ENCODE results near the gene USP47.

USP47 gene, protein sequence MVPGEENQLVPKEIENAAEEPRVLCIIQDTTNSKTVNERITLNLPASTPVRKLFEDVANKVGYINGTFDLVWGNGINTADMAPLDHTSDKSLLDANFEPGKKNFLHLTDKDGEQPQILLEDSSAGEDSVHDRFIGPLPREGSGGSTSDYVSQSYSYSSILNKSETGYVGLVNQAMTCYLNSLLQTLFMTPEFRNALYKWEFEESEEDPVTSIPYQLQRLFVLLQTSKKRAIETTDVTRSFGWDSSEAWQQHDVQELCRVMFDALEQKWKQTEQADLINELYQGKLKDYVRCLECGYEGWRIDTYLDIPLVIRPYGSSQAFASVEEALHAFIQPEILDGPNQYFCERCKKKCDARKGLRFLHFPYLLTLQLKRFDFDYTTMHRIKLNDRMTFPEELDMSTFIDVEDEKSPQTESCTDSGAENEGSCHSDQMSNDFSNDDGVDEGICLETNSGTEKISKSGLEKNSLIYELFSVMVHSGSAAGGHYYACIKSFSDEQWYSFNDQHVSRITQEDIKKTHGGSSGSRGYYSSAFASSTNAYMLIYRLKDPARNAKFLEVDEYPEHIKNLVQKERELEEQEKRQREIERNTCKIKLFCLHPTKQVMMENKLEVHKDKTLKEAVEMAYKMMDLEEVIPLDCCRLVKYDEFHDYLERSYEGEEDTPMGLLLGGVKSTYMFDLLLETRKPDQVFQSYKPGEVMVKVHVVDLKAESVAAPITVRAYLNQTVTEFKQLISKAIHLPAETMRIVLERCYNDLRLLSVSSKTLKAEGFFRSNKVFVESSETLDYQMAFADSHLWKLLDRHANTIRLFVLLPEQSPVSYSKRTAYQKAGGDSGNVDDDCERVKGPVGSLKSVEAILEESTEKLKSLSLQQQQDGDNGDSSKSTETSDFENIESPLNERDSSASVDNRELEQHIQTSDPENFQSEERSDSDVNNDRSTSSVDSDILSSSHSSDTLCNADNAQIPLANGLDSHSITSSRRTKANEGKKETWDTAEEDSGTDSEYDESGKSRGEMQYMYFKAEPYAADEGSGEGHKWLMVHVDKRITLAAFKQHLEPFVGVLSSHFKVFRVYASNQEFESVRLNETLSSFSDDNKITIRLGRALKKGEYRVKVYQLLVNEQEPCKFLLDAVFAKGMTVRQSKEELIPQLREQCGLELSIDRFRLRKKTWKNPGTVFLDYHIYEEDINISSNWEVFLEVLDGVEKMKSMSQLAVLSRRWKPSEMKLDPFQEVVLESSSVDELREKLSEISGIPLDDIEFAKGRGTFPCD (N-terminal part only)

DNA sequence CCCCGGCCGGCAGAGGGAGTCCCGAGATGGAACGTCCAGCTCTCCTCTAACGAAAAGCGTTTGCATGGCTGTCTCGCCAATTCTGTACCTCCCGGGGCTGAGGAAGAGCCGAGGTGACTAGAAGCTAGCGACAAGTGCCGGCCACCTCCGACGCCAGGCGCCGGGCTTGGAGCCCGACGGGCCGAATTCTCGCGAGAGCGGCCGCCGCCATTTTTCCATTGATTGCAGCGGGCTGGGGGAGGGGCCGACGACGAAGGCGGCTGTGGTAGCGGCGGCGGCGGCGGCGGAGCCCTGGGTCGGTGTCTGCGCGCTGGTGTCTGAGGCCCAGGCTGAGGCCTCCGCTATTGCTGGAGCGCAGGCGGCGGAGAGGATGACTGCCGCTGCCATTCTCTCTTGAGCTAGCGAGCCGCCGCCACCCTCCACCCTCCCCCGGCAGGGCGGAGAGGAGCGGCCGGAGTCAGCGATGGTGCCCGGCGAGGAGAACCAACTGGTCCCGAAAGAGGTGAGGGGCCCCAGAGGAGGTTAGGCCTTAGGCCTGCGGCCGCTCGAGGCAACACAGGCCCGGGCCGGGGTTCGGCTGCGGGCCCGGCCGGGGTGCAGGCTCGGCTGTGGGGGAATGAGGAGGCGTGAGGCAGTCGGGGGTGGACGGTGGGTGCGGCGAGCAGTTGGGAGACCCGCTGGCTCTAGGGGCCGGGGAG lies at the start of gene USP47:
Gene USP47, plus strand, starts transcription at position 250 of the 698 bp plus-strand sequence. Its CDS starts 214 bp downstream, at position 464.
- H3K36me3 ChIP-seq (ENCODE audit: insufficient read depth, low read length) = no peaks in the 10 kb centered on the region
- peak within 1 kb of the TSS; percentile 91 for H3K9ac ChIP-seq (ENCODE audit: low read depth, low read length)
- no peaks in the 10 kb centered on the region for H3K4me1 ChIP-seq (ENCODE audit: insufficient read depth, low read length)
- H3K9me3 ChIP-seq (ENCODE audit: control insufficient read depth, insufficient read depth, low read length) = no peaks in the 10 kb centered on the region

DNA sequence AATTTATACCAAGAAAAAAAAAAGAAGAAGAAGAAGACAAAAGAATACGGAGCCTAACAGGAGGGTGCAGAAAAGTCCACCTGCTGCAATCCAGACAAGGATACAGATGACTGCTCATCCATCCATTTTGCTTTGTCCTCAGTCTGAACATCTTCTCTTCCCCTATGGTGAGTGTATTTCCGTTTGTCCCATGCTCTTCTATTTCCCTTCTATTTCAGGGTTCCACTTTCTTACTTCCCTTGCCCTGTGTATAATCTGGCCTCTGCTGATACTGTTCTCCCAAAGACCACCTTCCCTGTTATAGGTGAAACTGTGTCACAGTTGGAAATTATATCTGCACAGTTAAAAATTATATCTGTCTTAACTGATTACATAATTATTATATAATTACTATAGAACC lies 48.7 kb upstream of the USP47 start:
- Histone ChIP-seq H3K9me3 (ENCODE audit: control insufficient read depth, insufficient read depth, low read length) (no peaks in the 10 kb centered on the region), H3K36me3 (ENCODE audit: insufficient read depth, low read length) (no peaks in the 10 kb centered on the region), H3K9ac (ENCODE audit: low read depth, low read length) (no peak overlapping the region)

DNA sequence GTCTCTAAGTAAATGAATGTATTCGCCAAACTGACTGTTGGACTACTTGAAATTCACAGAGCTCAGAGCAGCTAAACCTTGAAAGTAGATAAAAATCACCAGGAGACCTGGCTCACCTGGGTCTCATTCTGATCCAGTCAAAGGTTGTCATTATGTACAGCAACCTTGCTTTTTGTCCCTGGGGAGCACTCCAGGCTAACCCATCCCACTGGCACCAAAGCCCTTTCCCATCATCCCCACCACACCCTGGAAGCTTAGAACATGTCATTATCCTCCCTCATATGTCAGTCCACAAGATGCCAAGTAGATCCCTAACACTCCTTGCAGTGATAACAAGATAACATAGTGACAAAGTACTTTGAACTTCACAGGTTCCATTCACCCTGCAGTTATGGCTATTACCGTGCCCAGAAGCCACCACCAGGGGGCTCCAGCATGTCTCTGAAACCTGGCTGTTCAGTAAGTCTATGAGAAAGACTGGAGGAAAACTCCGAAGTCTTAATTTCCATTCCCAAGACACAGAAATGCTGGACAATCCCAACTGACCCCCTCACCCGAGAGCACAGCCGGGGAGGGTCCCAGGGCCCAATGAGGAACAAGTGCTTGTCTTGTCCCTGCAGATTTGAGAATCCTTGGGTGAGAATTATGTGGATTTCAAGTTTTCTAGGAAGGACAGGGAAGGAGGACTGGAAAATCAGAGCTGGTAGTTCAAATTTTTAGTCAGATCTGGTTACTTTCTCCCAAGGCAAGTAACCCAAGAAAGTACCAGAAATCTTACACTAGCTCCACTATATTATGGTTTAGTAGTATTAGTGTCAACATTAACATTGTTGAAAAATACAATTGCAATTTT lies 43.0 kb upstream of the USP47 start:
- Histone ChIP-seq H3K9me3 (ENCODE audit: control insufficient read depth, insufficient read depth, low read length) (no peaks in the 10 kb centered on the region), H3K9ac (ENCODE audit: low read depth, low read length) (no peak overlapping the region), H3K36me3 (ENCODE audit: insufficient read depth, low read length) (no peaks in the 10 kb centered on the region), H3K4me1 (ENCODE audit: insufficient read depth, low read length) (no peaks in the 10 kb centered on the region; the same call in 1 of the 2 replicates)

More for the DNA sequence above, 48.7 kb upstream of the USP47 start:
- no peaks in the 10 kb centered on the region for H3K4me1 ChIP-seq (ENCODE audit: insufficient read depth, low read length)

DNA sequence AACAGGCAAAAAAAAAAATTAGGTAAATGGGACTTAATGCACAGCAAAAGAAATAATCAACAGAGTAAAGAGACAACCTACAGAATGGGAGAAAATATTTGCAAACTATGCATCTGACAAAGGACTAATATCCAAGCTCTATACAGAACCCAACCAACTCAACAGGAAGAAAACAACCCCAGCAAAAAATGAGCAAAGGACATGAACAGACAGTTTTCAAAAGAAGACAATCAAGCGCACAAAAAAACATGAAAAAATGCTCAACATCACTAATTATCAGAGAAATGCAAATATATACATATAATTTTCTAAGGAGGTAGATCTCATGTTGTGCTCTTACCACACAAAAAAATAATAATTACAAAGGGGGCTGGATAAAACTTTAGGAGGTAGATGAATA lies 36.5 kb upstream of the USP47 start:
- Histone ChIP-seq H3K9me3 (ENCODE audit: control insufficient read depth, insufficient read depth, low read length) (no peaks in the 10 kb centered on the region), H3K36me3 (ENCODE audit: insufficient read depth, low read length) (no peaks in the 10 kb centered on the region), H3K4me1 (ENCODE audit: insufficient read depth, low read length) (no peaks in the 10 kb centered on the region), H3K9ac (ENCODE audit: low read depth, low read length) (no peak overlapping the region)

DNA sequence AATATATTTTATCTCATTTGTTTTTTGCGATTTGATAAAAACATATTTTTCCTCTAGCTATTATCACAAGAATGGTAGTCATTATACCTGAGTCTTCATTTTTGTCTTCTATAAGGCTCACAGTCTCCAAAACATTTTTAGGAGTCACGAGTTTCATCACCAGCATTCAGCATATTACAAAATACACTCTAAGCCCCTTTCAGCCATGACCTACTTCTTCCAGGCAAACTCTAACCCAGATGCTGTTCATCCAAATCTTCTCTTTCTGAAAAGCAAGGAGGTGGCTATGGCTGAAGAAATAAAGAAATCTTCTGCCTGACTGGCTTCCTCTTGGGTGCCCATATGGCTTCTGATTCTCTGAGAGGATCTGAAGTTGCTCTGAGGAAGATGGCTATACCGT lies 35.7 kb upstream of the USP47 start:
- Histone ChIP-seq H3K9me3 (ENCODE audit: control insufficient read depth, insufficient read depth, low read length) (no peaks in the 10 kb centered on the region), H3K36me3 (ENCODE audit: insufficient read depth, low read length) (no peaks in the 10 kb centered on the region), H3K9ac (ENCODE audit: low read depth, low read length) (no peak overlapping the region), H3K4me1 (ENCODE audit: insufficient read depth, low read length) (no peaks in the 10 kb centered on the region)

DNA sequence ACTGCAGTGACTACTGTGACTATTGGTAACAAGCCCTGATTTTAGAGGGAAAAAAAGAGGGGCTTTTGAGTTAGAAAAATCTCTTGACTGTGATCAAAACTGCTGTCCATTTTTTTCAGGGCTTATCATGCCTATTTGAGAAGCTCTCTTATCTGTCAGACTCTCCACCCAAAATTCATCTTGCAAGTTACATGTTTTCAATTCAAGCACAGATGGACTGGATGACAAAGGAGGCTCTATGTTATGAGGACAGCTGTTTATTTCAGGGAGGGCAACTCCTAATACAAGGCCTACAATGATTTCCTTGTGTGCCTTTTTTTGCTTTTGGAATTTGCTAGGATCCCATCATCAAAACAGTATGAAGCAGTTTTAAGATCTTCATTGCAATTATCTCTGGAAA lies 35.2 kb upstream of the USP47 start:
- no peaks in the 10 kb centered on the region for H3K36me3 ChIP-seq (ENCODE audit: insufficient read depth, low read length)
- H3K9ac ChIP-seq (ENCODE audit: low read depth, low read length) = no peak overlapping the region
- no peaks in the 10 kb centered on the region for H3K4me1 ChIP-seq (ENCODE audit: insufficient read depth, low read length)
- no peaks in the 10 kb centered on the region for H3K9me3 ChIP-seq (ENCODE audit: control insufficient read depth, insufficient read depth, low read length)

DNA sequence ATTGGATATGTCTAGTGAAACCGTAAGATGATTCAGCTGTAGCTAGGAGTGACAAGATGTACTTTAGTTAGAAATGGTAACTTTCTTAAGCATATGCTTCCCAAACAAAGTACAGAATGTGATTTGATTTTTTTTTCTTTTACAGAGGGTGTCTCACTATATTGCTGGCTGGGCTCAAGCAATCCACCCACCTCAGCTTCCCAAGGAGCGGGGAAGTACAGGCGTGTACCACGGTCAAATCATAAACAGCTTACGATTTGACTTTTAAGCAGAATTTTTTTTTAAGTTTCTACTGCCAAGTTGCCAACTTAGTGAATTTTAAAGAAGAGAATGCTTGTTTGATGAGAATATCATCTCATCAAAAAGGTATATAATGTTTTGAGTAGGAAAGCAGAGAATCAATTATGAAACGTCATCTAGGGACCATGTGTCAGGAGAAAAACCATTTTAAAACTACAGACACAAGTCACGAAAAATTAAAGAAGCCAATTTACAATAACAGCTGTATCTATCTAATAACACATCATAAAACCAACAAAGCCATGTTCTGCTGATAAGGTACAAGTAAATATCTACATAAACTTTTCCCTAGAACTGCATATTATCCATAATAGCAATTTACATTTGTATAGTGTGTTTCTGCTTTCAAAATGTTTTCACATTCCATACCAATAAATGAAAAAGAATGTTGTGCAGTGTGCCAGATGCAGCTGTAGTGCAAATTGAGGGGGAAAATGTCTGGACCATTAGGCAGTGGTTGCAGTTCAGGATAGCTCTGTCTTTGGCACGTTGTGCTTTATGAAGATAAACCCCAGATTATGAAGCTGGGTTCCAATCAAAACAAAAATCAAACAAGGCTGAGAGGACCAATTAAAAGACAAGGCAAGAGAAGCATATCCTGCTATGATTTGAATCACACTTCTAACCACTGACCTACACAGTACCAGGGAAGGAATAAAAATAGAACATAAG lies 33.7 kb upstream of the USP47 start:
- Histone ChIP-seq H3K4me1 (ENCODE audit: insufficient read depth, low read length) (no peaks in the 10 kb centered on the region), H3K36me3 (ENCODE audit: insufficient read depth, low read length) (no peaks in the 10 kb centered on the region), H3K9ac (ENCODE audit: low read depth, low read length) (no peak overlapping the region), H3K9me3 (ENCODE audit: control insufficient read depth, insufficient read depth, low read length) (no peaks in the 10 kb centered on the region)

DNA sequence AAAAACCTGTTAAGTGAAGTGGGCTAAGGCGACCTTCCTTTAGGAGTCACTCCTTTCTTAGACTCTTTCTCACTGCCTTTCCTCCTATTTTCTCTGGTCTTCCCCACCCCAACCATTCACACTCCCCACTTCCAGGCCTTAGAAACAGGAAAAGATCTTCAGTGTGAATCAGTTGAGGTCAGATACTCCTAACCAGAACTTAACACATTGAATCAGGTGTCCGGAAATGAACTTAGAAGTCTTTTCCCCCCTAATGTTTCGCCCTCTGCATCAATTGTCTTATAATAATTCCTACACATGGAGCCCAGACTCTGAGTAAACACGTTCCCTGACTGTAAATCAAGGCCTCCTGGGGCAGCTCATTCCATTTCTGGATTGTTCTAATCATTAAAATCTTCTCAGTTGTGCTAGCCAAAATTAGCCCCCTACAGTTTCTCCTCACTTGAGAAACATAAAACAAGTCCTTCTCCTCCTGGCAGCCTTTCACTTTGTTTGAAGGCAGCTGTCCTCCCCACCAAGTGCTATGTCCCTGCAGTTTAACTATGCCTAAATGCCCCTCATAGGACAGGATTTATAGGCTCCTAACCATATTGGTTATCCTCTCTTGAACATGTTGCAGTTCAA lies 32.7 kb upstream of the USP47 start:
- no peak overlapping the region for H3K9ac ChIP-seq (ENCODE audit: low read depth, low read length)
- no peaks in the 10 kb centered on the region for H3K9me3 ChIP-seq (ENCODE audit: control insufficient read depth, insufficient read depth, low read length)
- H3K4me1 ChIP-seq (ENCODE audit: insufficient read depth, low read length) = no peaks in the 10 kb centered on the region
- H3K36me3 ChIP-seq (ENCODE audit: insufficient read depth, low read length) = no peaks in the 10 kb centered on the region

DNA sequence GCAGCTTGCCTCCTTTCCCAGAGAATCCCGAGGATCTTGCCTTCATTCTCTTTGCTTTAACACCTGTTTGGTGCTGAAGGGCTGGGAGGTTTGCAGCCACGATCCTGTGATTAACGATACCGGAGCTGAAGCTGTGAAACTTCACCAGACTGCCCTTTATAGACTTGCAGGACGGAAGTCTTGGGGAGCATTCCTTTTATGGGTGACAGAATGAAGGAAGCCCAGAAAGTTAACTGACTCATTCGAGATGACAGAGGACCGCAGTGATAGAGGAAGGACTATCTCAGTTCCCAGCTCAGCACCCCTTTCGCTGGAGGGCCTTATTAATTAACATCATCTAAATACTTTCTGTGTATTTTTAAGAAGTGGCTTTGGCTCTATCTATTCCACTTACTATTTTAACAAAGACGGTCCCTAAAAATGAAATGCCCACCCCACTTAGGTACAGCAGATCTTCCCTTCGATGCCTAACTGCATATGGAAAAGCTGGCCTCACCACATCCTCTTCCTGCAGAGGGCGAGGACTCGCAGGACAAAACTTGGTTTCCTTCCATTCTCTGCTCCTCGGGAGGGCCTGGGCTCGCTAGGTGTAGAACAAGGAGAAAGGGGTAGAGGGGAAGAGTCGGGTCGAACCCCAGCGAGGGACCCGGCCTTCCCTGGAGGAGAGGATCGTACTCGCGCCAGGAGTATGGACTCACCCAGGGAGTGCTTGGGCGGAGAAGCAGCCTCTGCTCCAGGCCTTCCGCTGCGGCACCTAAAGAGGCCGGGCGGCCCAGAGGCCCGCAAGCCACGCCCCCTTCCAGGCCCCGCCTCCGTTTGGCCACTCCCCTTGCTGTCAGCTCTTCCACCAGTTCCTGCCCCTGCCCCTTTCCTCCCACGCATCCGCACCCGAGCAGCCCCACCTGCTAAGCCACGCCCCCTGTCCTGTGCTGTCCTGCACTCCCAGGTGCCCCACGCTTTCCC lies 30.7 kb upstream of the USP47 start:
- Histone ChIP-seq H3K4me1 (ENCODE audit: insufficient read depth, low read length) (no peaks in the 10 kb centered on the region), H3K9ac (ENCODE audit: low read depth, low read length) (peak overlapping the region; percentile 26; the same call in 1 of the 2 replicates), H3K36me3 (ENCODE audit: insufficient read depth, low read length) (no peaks in the 10 kb centered on the region), H3K9me3 (ENCODE audit: control insufficient read depth, insufficient read depth, low read length) (no peaks in the 10 kb centered on the region)

DNA sequence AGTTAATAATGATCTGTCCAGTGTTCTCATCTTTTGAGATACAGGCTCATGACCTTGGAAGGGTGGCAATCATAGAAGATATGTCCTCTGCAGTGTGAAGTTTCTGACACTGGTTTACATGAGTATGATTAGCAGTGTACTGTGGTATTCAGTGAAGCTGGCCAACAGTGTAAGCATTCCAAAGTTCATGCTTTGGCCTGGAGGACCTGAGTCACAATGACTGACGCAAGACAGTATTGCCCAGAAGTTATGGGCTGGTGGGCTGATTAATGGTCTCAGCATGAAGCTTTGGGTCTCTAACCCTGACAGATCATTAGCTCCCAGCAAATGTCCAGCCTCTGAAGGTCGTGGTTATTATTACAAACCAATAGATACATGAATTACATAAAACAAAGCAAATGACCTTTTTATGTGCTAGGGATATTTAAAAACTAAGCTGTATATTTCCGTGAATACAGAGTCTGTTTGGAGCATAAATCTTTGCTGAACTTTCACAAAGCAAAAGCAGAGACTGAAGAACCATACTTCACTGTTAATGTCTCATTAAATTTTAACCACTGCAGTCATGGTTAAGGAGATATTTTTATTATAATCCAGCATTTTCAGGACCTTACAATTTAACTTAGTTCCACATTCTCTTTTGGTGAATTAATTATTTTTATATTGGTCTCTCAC lies 28.3 kb upstream of the USP47 start:
- H3K36me3 ChIP-seq (ENCODE audit: insufficient read depth, low read length) = no peaks in the 10 kb centered on the region
- no peak overlapping the region for H3K9ac ChIP-seq (ENCODE audit: low read depth, low read length)
- H3K9me3 ChIP-seq (ENCODE audit: control insufficient read depth, insufficient read depth, low read length) = no peaks in the 10 kb centered on the region
- H3K4me1 ChIP-seq (ENCODE audit: insufficient read depth, low read length) = no peaks in the 10 kb centered on the region

All from ES-I3 (cell line).